Aorta (tissue), 5 donors: ENCODE measurements around the gene ELMO1. TPM values are rescaled to one million over a fixed set of nuclear protein-coding genes. Genes with fewer than 3 reads are reported as not detected.

Source experiments
- ATAC-seq: fragments of 200-7000 bp; cut with Tn5 transposase; one replicate; pipeline ENCODE4 v1.9.1; 2022; ENCODE audit warnings: moderate library complexity; ENCODE audit not compliant: low FRiP score
- DNase-seq, 2 donors: peaks; one replicate each; pipeline ENCODE4 v3.0.0-alpha.2; 2020
- H3K27ac ChIP-seq, 2 donors: one replicate each; pipeline ENCODE4 v1.5.1; 2013; ENCODE audit warnings: low read length in 2 of 2, mild to moderate bottlenecking in 2 of 2, moderate library complexity in 2 of 2, control low read depth in 1 of 2, inconsistent platforms in 1 of 2, low read depth in 1 of 2
- H3K27me3 ChIP-seq, 2 donors: one replicate each; pipeline ENCODE4 v1.6.1; 2013; ENCODE audit warnings: control low read depth in 1 of 2, low read length in 1 of 2, mild to moderate bottlenecking in 1 of 2, moderate library complexity in 1 of 2; ENCODE audit not compliant: insufficient read depth in 2 of 2, control insufficient read depth in 1 of 2
- H3K36me3 ChIP-seq, 2 donors: one replicate each; pipeline ENCODE4 v1.6.1; 2013; ENCODE audit warnings: control low read depth in 1 of 2, low read length in 1 of 2, mild to moderate bottlenecking in 1 of 2; ENCODE audit not compliant: insufficient read depth in 2 of 2, control insufficient read depth in 1 of 2
- H3K4me1 ChIP-seq, 2 donors: one replicate each; pipeline ENCODE4 v1.6.1; 2013; ENCODE audit warnings: low read length in 2 of 2, control low read depth in 1 of 2, mild to moderate bottlenecking in 1 of 2, moderate library complexity in 1 of 2; ENCODE audit not compliant: insufficient read depth in 2 of 2, control insufficient read depth in 1 of 2
- H3K4me3 ChIP-seq, 2 donors: one replicate each; pipeline ENCODE4 v1.5.1; 2013; ENCODE audit warnings: low read length in 2 of 2, control low read depth in 1 of 2, mild to moderate bottlenecking in 1 of 2
- H3K9me3 ChIP-seq: one replicate; pipeline ENCODE4 v1.6.1; 2013; ENCODE audit warnings: mild to moderate bottlenecking, low read length; ENCODE audit not compliant: control insufficient read depth
- WGBS, 2 donors: extraction: QIAGEN DNeasy Blood & Tissue Kit; methylation state at CpG; one replicate each; pipeline ENCODE4 v1.1.7; 2013; 5-methylcytosine and 5-hydroxymethylcytosine counted together
- intact Hi-C, 2 donors: fragments of 100-400 bp; cut with DNase I; formaldehyde crosslinking; loops; one replicate each; pipeline versions ENCODE4 v1.14.2 to v1.15.0; 2022
- polyA plus RNA-seq, 2 donors: library from polyadenylated mRNA; stranded (reverse); fragments of 200-250 nt; gene quantifications; one replicate each; pipeline ENCODE4 v1.2.3, GENCODE V29; 2013
- total RNA-seq, 2 donors: library from RNA; stranded (reverse); fragmentation: NEBNext Ultra II Directional; extraction: Animal tissue kit (Norgen Biotek cat#: 25700); gene quantifications; one replicate each; pipeline ENCODE4 v1.2.1, GENCODE V29; 2021
- donor health status: healthy with polysubstance abuse.
- donor health status: Bipolar disorder and iron deficiency.
- donor health status: DM: no; HTN: no; CAD: no.
- donor health status: DM: no; HTN: no; CAD: no.
- donor health status: DM: yes; HTN: yes; CAD: no.

ELMO1 gene
- total and polyA plus RNA-seq, 4 donors: 1.8 to 86.9 (median 24.8) TPM

GRCh38 chr7:37309493-37309892 is 139.2 kb downstream of the ELMO1 start:
- no peak overlapping the region for H3K27ac ChIP-seq
- 94 to 100% methylated on average over 3 of the region's 3 CpGs for WGBS, 2 donors
- no peaks in the 10 kb centered on the region for H3K36me3 ChIP-seq
- H3K9me3 ChIP-seq: no peaks in the 10 kb centered on the region
- H3K27me3 ChIP-seq: no peaks in the 10 kb centered on the region
- H3K4me1 ChIP-seq: peaks cover 0 to 3% of the 10 kb centered on the region in 2 donors
- DNase-seq (no peak), ATAC-seq (no peak)
- H3K4me3 ChIP-seq: no peak overlapping the region
- intact Hi-C loops: no loop called here

DNA sequence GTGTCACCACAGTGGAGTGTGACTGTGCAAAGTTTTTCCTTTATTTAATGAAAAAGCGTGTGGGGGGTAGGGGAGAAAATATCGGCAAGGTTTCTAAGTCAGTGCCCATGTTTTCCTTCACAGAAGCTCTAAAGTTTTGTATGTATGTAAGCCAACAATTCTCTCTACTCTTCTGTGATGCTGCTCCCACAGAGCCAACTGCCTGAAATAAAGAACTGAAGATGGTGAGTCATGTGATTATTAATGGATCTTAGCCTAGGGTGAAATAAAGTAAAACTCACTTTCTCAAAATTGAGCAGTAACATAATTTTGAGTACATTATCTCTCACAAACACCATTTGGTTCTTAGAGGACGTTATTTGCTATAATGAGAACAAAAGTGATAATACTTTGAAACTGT is 143.7 kb downstream of the ELMO1 start:
- WGBS, 2 donors: 32 to 33% methylated on average over 3 of the region's 3 CpGs
- intact Hi-C loops: no loop called here
- no peaks in the 10 kb centered on the region for H3K4me1 ChIP-seq
- no peak overlapping the region for H3K4me3 ChIP-seq
- H3K36me3 ChIP-seq: no peaks in the 10 kb centered on the region
- no peaks in the 10 kb centered on the region for H3K27me3 ChIP-seq
- DNase-seq (no peak), ATAC-seq (no peak)
- no peak overlapping the region for H3K27ac ChIP-seq
- peaks cover 5% of the 10 kb centered on the region for H3K9me3 ChIP-seq

DNA sequence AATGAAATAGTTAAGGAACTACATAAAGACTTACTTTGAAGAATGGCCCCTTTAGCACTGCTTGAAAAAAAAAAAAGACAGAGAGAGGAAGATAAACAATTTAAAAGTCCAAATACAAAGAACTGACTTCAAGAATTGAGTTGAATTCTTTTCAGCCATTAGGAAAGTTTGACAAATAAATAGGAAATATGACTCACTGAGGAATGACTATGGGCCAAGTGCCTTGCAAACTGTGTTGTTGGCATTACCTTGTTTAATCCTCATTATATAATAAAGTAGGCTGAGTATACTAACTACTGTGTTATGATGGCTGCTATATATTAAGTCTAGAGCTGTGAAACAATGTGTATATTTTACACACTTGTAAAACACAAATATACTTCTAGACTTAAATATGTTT is 151.1 kb downstream of the ELMO1 start:
- Histone ChIP-seq H3K36me3 (no peaks in the 10 kb centered on the region), H3K27ac (no peak overlapping the region), H3K4me1 (no peaks in the 10 kb centered on the region), H3K9me3 (peaks cover 5% of the 10 kb centered on the region), H3K4me3 (no peak overlapping the region), H3K27me3 (no peaks in the 10 kb centered on the region)
- ATAC-seq (peak; percentile 62), DNase-seq (no peak)
- intact Hi-C loops: no loop called here

DNA sequence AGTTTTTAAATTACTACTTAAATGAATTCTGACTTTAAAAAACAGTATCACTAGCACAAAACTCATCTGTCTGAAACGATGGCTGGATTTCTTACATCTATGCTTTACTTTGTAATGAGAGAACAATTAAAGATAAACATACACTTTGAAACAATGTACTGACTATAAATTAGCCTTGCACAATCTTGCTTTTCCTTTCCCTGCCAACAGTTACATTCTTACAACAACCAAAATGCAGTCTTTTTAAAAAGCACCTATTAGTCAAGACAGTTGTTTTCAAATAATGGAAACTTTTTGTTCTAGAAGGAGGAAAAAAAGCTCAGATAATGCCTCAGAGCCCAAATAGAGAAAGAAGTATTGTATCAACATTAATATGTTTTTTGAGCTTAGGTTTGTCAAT is 153.3 kb downstream of the ELMO1 start:
- Histone ChIP-seq H3K4me3 (no peak overlapping the region), H3K9me3 (no peaks in the 10 kb centered on the region), H3K4me1 (no peaks in the 10 kb centered on the region), H3K27ac (no peak overlapping the region), H3K27me3 (no peaks in the 10 kb centered on the region), H3K36me3 (no peaks in the 10 kb centered on the region)
- DNase-seq (no peak), ATAC-seq (no peak)
- 39 to 47% methylated on average over 1 of the region's 1 CpG for WGBS, 2 donors
- intact Hi-C loops: no loop called here

DNA sequence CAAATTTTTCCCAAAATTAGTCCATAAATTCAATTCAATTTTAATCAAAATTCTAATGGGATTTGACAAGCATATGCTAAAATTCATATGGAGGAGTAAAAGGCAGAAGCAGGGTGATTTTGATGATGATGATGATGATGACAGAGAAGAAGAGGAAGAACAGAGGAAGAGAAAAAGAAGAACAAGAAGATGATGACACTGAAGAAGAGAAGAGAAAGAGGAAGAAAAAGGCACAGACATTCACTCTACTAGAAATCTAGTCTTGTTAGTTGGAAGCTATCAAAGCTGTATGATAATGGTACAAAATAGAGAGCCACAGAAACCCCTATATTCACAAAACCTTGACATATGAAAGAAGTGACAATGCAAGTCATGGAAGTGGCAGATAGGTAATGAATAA is 157.9 kb downstream of the ELMO1 start:
- Histone ChIP-seq H3K4me1 (no peaks in the 10 kb centered on the region), H3K27ac (no peak overlapping the region), H3K9me3 (no peaks in the 10 kb centered on the region), H3K27me3 (no peaks in the 10 kb centered on the region), H3K36me3 (no peaks in the 10 kb centered on the region), H3K4me3 (no peak overlapping the region)
- DNase-seq (no peak), ATAC-seq (no peak)
- intact Hi-C loops: no loop called here

- H3K27ac ChIP-seq: no peak overlapping the region
- H3K9me3 ChIP-seq: no peaks in the 10 kb centered on the region
- intact Hi-C loops: no loop called here
- no peaks in the 10 kb centered on the region for H3K27me3 ChIP-seq
- no peaks in the 10 kb centered on the region for H3K4me1 ChIP-seq
- DNase-seq (no peak), ATAC-seq (no peak)
- no peaks in the 10 kb centered on the region for H3K36me3 ChIP-seq
- H3K4me3 ChIP-seq: no peak overlapping the region
- 84 to 88% methylated on average over 1 of the region's 1 CpG for WGBS, 2 donors
Observed at GRCh38 chr7:37289781-37290180, 158.9 kb downstream of the ELMO1 start.

DNA sequence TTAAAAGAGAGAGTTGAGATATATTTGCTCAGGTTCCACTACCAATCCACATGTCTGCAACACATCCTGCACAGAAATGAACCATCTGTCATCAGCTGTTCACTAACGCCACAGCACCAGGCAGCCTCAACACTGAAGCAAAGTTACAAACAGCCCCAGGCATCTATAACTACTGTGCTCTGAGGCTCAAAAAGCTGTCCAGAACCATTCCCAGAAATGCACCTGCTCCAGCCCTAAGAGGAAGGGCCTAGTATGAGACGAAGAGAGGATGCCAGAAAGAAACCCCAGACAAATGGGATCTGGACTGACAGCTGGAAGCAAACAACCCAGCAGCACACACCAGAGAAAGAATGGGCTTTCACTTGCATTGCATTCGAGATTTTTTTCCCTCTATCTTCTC is 159.3 kb downstream of the ELMO1 start:
- H3K27ac ChIP-seq: no peak overlapping the region
- H3K4me1 ChIP-seq: no peaks in the 10 kb centered on the region
- no peaks in the 10 kb centered on the region for H3K36me3 ChIP-seq
- no peaks in the 10 kb centered on the region for H3K27me3 ChIP-seq
- DNase-seq (no peak), ATAC-seq (no peak)
- intact Hi-C loops: no loop called here
- WGBS, 2 donors: 61 to 64% methylated on average over 3 of the region's 3 CpGs
- no peak overlapping the region for H3K4me3 ChIP-seq
- H3K9me3 ChIP-seq: no peaks in the 10 kb centered on the region

- Histone ChIP-seq H3K36me3 (no peaks in the 10 kb centered on the region), H3K4me3 (no peak overlapping the region), H3K27ac (no peak overlapping the region), H3K27me3 (no peaks in the 10 kb centered on the region), H3K4me1 (no peaks in the 10 kb centered on the region), H3K9me3 (no peaks in the 10 kb centered on the region)
- intact Hi-C loops: no loop called here
- DNase-seq: no peak
- WGBS, 2 donors: 82% methylated on average over 5 of the region's 5 CpGs
- no peak for ATAC-seq
Observed at GRCh38 chr7:37287131-37287855, 161.4 kb downstream of the ELMO1 start.

DNA sequence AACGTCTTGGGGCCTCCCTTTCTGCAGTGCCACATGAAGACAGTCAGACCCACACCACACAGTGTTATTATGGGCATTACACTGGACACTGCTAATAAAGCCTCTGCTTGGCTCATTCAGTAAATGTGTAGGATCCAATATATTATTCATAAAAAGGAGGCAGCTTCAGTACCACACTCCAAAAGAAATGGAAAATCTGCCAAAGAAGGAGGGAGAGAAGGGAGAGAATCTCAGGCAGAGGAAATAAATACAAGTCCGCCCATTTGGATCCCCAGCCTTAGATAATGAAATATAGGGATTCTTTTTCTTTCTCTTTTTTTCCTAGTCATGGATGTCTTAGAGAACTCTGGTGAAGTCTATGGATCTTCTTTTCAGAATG is 162.2 kb downstream of the ELMO1 start:
- no peak overlapping the region for H3K27ac ChIP-seq
- no peak overlapping the region for H3K4me3 ChIP-seq
- H3K27me3 ChIP-seq: no peaks in the 10 kb centered on the region
- WGBS, 2 donors: 36 to 47% methylated on average over 2 of the region's 2 CpGs
- no peaks in the 10 kb centered on the region for H3K9me3 ChIP-seq
- no peaks in the 10 kb centered on the region for H3K36me3 ChIP-seq
- intact Hi-C loops: no loop called here
- ATAC-seq: peak; percentile 19
- H3K4me1 ChIP-seq: no peaks in the 10 kb centered on the region
- no peak for DNase-seq
